ENCODE results near the gene GSTP1. TPM values are rescaled to one million over a fixed set of nuclear protein-coding genes. Genes with fewer than 3 reads are reported as not detected.
"Not testable (repeated sequence)": the region's sequence is repeated elsewhere in the genome, so short reads cannot be mapped to it uniquely, and the experiment has no call there.

Gene GSTP1
- total RNA-seq, 2 experiments from 2014 or later: 1,139 to 1,604 TPM

DNA sequence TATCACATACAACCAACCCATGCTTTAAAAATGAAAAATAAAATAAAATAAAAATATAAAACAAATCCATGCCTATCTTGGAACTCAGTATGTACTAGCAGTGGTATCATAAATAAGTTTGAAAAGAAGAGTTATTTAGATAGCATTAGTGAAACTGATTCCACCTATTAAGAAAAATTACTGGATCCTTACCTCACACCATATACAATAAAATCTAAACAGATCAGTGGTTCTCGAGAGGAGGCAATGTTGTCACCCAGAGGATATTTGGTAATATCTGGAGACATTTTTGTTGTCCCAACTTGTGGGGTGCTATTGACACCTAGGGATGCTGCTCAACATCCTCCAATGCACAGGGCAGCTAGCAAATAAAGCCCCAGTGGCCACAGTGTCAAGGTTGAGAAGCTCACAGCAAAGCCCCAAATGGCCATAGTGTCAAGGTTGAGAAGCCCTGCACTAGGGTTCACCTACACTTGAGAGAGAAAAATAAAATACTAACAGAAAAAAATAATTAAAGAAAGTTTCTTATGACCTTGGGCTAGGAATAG is 13.2 kb downstream of the GSTP1 start:
- Histone ChIP-seq H4K20me1 (ENCODE audit: insufficient read depth, low read length) (no peaks in the 10 kb centered on the region), H3K9me3 (ENCODE audit: low read length) (peaks cover 6% of the 10 kb centered on the region; the same call in 1 of the 2 replicates), H3K79me2 (ENCODE audit: insufficient read depth, low read depth, low read length) (no peaks in the 10 kb centered on the region), H3K4me2 (ENCODE audit: low read length) (no peak overlapping the region), H3K4me1 (ENCODE audit: insufficient read depth, low read length, poor library complexity, severe bottlenecking) (peaks cover 24% of the 10 kb centered on the region), H3K27ac (ENCODE audit: low read depth, low read length, poor library complexity, severe bottlenecking) (no peak overlapping the region), H3K9me2 (ENCODE audit: insufficient read depth, low read length) (no peaks in the 10 kb centered on the region), H2AFZ (ENCODE audit: low read length) (no peak overlapping the region), H3K36me3 (ENCODE audit: insufficient read depth, low read length) (no peaks in the 10 kb centered on the region), H3K4me3 (ENCODE audit: low read depth, low read length, poor library complexity, severe bottlenecking) (no peak overlapping the region)
- BruUV-seq (replicated peaks): no TSS peak
- DNase-seq (ENCODE audit: low spot score): no peak
- TF ChIP-seq EZH2phosphoT487 (IDR thresholded peaks at IDR 0.05; ENCODE audit: borderline replicate concordance, low read depth, low read length): no peak
- TF ChIP-seq CTCF (conservative IDR thresholded peaks at IDR 0.05; ENCODE audit: low read length): no peak
- ChIA-PET CTCF (ENCODE audit: unreplicated experiment) (no interaction called here), POLR2A (no interaction called here)
- intact Hi-C loops (cut with micrococcal nuclease; ENCODE audit: unreplicated experiment): no loop called here

- DNase-seq (ENCODE audit: low spot score); H3K9me3 ChIP-seq (ENCODE audit: low read length); H3K4me2 ChIP-seq (ENCODE audit: low read length); H3K36me3 ChIP-seq (ENCODE audit: insufficient read depth, low read length); H4K20me1 ChIP-seq (ENCODE audit: insufficient read depth, low read length); POLR2A ChIA-PET; H2AFZ ChIP-seq (ENCODE audit: low read length); intact Hi-C loops (cut with micrococcal nuclease; ENCODE audit: unreplicated experiment); H3K4me3 ChIP-seq (ENCODE audit: low read depth, low read length, poor library complexity, severe bottlenecking); H3K79me2 ChIP-seq (ENCODE audit: insufficient read depth, low read depth, low read length); CTCF ChIA-PET (ENCODE audit: unreplicated experiment); BruUV-seq (replicated peaks); H3K27ac ChIP-seq (ENCODE audit: low read depth, low read length, poor library complexity, severe bottlenecking); H3K9me2 ChIP-seq (ENCODE audit: insufficient read depth, low read length): not testable (repeated sequence)
- H3K4me1 ChIP-seq (ENCODE audit: insufficient read depth, low read length, poor library complexity, severe bottlenecking): peaks cover 25% of the 10 kb centered on the region
Observed at GRCh38 chr11:67597458-67597857, 13.8 kb downstream of the GSTP1 start.

DNA sequence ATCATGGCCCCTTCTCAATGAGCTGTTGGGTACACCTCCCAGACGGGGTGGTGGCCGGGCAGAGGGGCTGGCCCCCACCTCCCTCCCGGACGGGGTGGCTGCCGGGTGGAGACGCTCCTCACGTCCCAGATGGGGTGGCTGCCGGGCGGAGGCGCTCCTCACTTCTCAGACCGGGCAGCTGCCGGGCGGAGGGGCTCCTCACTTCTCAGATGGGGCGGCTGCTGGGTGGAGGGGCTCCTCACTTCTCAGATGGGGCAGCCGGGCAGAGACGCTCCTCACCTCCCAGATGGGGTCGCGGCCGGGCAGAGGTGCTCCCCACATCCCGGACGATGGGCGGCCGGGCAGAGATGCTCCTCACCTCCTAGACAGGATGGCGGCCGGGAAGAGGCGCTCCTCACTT is 14.4 kb downstream of the GSTP1 start:
- H3K4me2 ChIP-seq (ENCODE audit: low read length); CTCF ChIA-PET (ENCODE audit: unreplicated experiment); DNase-seq (ENCODE audit: low spot score); H3K27ac ChIP-seq (ENCODE audit: low read depth, low read length, poor library complexity, severe bottlenecking); H3K9me2 ChIP-seq (ENCODE audit: insufficient read depth, low read length); H3K79me2 ChIP-seq (ENCODE audit: insufficient read depth, low read depth, low read length); H4K20me1 ChIP-seq (ENCODE audit: insufficient read depth, low read length); BruUV-seq (replicated peaks); H3K36me3 ChIP-seq (ENCODE audit: insufficient read depth, low read length); H3K4me3 ChIP-seq (ENCODE audit: low read depth, low read length, poor library complexity, severe bottlenecking); H2AFZ ChIP-seq (ENCODE audit: low read length); intact Hi-C loops (cut with micrococcal nuclease; ENCODE audit: unreplicated experiment): not testable (repeated sequence)
- H3K4me1 ChIP-seq (ENCODE audit: insufficient read depth, low read length, poor library complexity, severe bottlenecking): peaks cover 25% of the 10 kb centered on the region
- H3K9me3 ChIP-seq (ENCODE audit: low read length): peaks cover 13% of the 10 kb centered on the region; the same call in 1 of the 2 replicates
- POLR2A ChIA-PET: interaction anchor here (1.0 kb wide), 1 partner anchor 10 kb away, joined by 3 read pairs; no protein-coding TSS in a partner anchor

DNA sequence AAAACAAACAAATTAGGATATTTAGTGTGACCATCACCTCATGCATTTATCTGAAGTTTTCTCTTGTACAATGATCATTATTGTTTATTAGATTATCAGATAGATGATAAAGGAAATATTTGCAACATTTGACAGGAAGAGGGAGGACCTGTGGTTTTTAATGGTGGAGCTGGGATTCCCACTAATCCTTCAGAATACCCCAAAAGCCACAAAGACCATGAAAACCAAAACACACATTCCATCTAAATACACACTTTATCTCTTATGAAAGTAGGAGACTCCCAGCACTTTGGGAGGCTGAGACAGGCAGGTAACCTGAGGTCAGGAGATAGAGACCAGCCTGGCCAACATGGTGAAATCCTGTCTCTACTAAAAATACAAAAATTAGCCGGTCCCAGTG is 15.5 kb downstream of the GSTP1 start:
- Histone ChIP-seq H4K20me1 (ENCODE audit: insufficient read depth, low read length) (no peaks in the 10 kb centered on the region), H3K4me3 (ENCODE audit: low read depth, low read length, poor library complexity, severe bottlenecking) (no peak overlapping the region), H3K9me3 (ENCODE audit: low read length) (peaks cover 14% of the 10 kb centered on the region; the same call in 1 of the 2 replicates), H3K4me2 (ENCODE audit: low read length) (no peak overlapping the region), H2AFZ (ENCODE audit: low read length) (no peak overlapping the region), H3K9me2 (ENCODE audit: insufficient read depth, low read length) (no peaks in the 10 kb centered on the region), H3K4me1 (ENCODE audit: insufficient read depth, low read length, poor library complexity, severe bottlenecking) (peaks cover 25% of the 10 kb centered on the region), H3K36me3 (ENCODE audit: insufficient read depth, low read length) (no peaks in the 10 kb centered on the region), H3K79me2 (ENCODE audit: insufficient read depth, low read depth, low read length) (no peaks in the 10 kb centered on the region), H3K27ac (ENCODE audit: low read depth, low read length, poor library complexity, severe bottlenecking) (no peak overlapping the region)
- no peak for DNase-seq (ENCODE audit: low spot score)
- POLR2A ChIA-PET: no interaction called here
- TF ChIP-seq EZH2phosphoT487 (IDR thresholded peaks at IDR 0.05; ENCODE audit: borderline replicate concordance, low read depth, low read length): no peak
- TF ChIP-seq CTCF (conservative IDR thresholded peaks at IDR 0.05; ENCODE audit: low read length): no peak
- CTCF ChIA-PET (ENCODE audit: unreplicated experiment): no interaction called here
- intact Hi-C loops (cut with micrococcal nuclease; ENCODE audit: unreplicated experiment): no loop called here
- BruUV-seq (replicated peaks): no TSS peak

All from OCI-LY7 (cell line).